GM23338 (cell line): ENCODE results near the gene ZNF804A. TPM values are rescaled to one million over a fixed set of nuclear protein-coding genes. Genes with fewer than 3 reads are reported as not detected.

Experiments used
- ATAC-seq: fragments of 200-7000 bp; cut with Tn5 transposase; 3 replicates; pipeline ENCODE4 v1.9.1; 2020
- DNase-seq: peaks from one replicate; pipeline ENCODE4 v3.0.0-alpha.2; 2015; ENCODE audit warnings: low spot score
- H2AFZ ChIP-seq: fragments of 200-600 bp; sonication (generic); 2 replicates; pipeline ENCODE4 v1.8.0; 2016; ENCODE audit warnings: antibody characterized with exemption, mild to moderate bottlenecking, moderate library complexity
- H3F3A ChIP-seq: fragments of 200-600 bp; sonication (generic); replicated peaks from 2 replicates; pipeline ENCODE4 v1.8.0; 2017; ENCODE audit warnings: antibody characterized with exemption, mixed run types, low read depth
- H3K27ac ChIP-seq: fragments of 200-600 bp; sonication (generic); 2 replicates; pipeline ENCODE4 v1.6.1; 2016; ENCODE audit warnings: low read depth
- H3K27me3 ChIP-seq: fragments of 200-600 bp; sonication (generic); 2 replicates; pipeline ENCODE4 v1.8.0; 2016; ENCODE audit warnings: mild to moderate bottlenecking, mixed run types, moderate library complexity; ENCODE audit not compliant: insufficient read depth
- H3K36me3 ChIP-seq: fragments of 200-600 bp; sonication (generic); 2 replicates; pipeline ENCODE4 v1.8.0; 2016; ENCODE audit warnings: mild to moderate bottlenecking; ENCODE audit not compliant: insufficient read depth
- H3K4me1 ChIP-seq: fragments of 200-600 bp; sonication (generic); 2 replicates; pipeline ENCODE4 v1.8.0; 2016; ENCODE audit warnings: mild to moderate bottlenecking, moderate library complexity; ENCODE audit not compliant: insufficient read depth
- H3K4me2 ChIP-seq: fragments of 200-600 bp; sonication (generic); 2 replicates; pipeline ENCODE4 v1.7.1; 2017; ENCODE audit warnings: mixed run types
- H3K4me3 ChIP-seq: fragments of 200-600 bp; sonication (generic); 2 replicates; pipeline ENCODE4 v1.6.1; 2016; ENCODE audit warnings: mixed run types
- H3K79me2 ChIP-seq: fragments of 200-600 bp; sonication (generic); replicated peaks from 2 replicates; pipeline ENCODE4 v1.8.0; 2017; ENCODE audit warnings: mild to moderate bottlenecking; ENCODE audit not compliant: insufficient read depth
- H3K9me2 ChIP-seq: fragments of 200-600 bp; sonication (generic); 2 replicates; pipeline ENCODE4 v1.8.0; 2017; ENCODE audit not compliant: insufficient read depth
- H4K20me1 ChIP-seq: fragments of 200-600 bp; sonication (generic); replicated peaks from 2 replicates; pipeline ENCODE4 v1.8.0; 2017; ENCODE audit warnings: mild to moderate bottlenecking; ENCODE audit not compliant: insufficient read depth
- H3K27ac Mint-ChIP-seq: 2 replicates; pipeline ENCODE4 v1.8.0; 2020; ENCODE audit warnings: inconsistent platforms, mild to moderate bottlenecking, moderate library complexity, mixed read lengths
- H3K27me3 Mint-ChIP-seq: 3 replicates; pipeline ENCODE4 v1.8.0; 2022; ENCODE audit warnings: low read depth, mild to moderate bottlenecking, moderate library complexity, mixed read lengths, inconsistent platforms; ENCODE audit not compliant: insufficient read depth, poor library complexity
- H3K36me3 Mint-ChIP-seq: 3 replicates; pipeline ENCODE4 v1.8.0; 2021; ENCODE audit warnings: low read depth, mild to moderate bottlenecking, inconsistent platforms, moderate library complexity, mixed read lengths
- H3K4me1 Mint-ChIP-seq: 3 replicates; pipeline ENCODE4 v1.8.0; 2020; ENCODE audit warnings: mild to moderate bottlenecking, inconsistent platforms, mixed read lengths
- H3K4me3 Mint-ChIP-seq: 3 replicates; pipeline ENCODE4 v1.8.0; 2021; ENCODE audit warnings: moderate library complexity, mild to moderate bottlenecking, inconsistent platforms, mixed read lengths
- H3K9me3 Mint-ChIP-seq: 3 replicates; pipeline ENCODE4 v1.8.0; 2020; ENCODE audit warnings: moderate library complexity, mild to moderate bottlenecking, inconsistent platforms, mixed read lengths
- CTCF ChIP-seq, 2 experiments: fragments of 200-600 bp in 1 of 2; sonication (generic) in 1 of 2; conservative IDR thresholded peaks; 2 replicates each; pipeline versions ENCODE4 v1.5.1 to v1.6.1; 2016 to 2017; ENCODE audit warnings: antibody characterized with exemption in 2 of 2, low read depth in 2 of 2, mild to moderate bottlenecking in 2 of 2, moderate library complexity in 1 of 2
- ETS1 ChIP-seq: IDR thresholded peaks from 2 replicates; pipeline ENCODE4 v1.6.1; 2016; ENCODE audit warnings: antibody characterized with exemption
- JUNB ChIP-seq: IDR thresholded peaks from one replicate; pipeline ENCODE4 v1.6.1; 2016; ENCODE audit warnings: antibody characterized with exemption; ENCODE audit not compliant: unreplicated experiment
- NANOG ChIP-seq: IDR thresholded peaks from 2 replicates; pipeline ENCODE4 v1.6.1; 2016; ENCODE audit warnings: antibody characterized with exemption, borderline replicate concordance
- REST ChIP-seq: IDR thresholded peaks from one replicate; pipeline ENCODE4 v1.6.1; 2018; ENCODE audit warnings: antibody characterized with exemption; ENCODE audit not compliant: unreplicated experiment
- STAT1 ChIP-seq: IDR thresholded peaks from one replicate; pipeline ENCODE4 v1.6.1; 2016; ENCODE audit warnings: antibody characterized with exemption; ENCODE audit not compliant: unreplicated experiment
- ZNF331 ChIP-seq: fragments of 250-450 bp; sonication (Bioruptor Pico); IDR thresholded peaks from 2 replicates; pipeline ENCODE4 v1.5.0; 2020; ENCODE audit warnings: low read depth, mild to moderate bottlenecking, moderate library complexity
- polyA plus RNA-seq: library from polyadenylated mRNA; unstranded; fragments of >200 nt; fragmentation: Nextera tagmentation; extraction: Ambion mirVana; gene quantifications from 2 replicates; pipeline ENCODE4 v1.2.1, GENCODE V29; 2016
- total RNA-seq: library from RNA; depleted of rRNA; stranded (reverse); fragments of >200 nt; shearing (Covaris generic); gene quantifications from 2 replicates; pipeline ENCODE4 v1.2.3, GENCODE V29; 2014

ZNF804A gene
- total and polyA plus RNA-seq, 2 experiments from 2014 or later, result not detected

- peak; percentile 67 for ATAC-seq
- H3F3A ChIP-seq, result no peaks in the 10 kb centered on the region
- H3K27ac Mint-ChIP-seq, result 0 out of 2 replicates have a peak overlapping the region, but pooled peaks have one; percentile 41
Observed at GRCh38 chr2:184834699-184835397, 236.5 kb downstream of the ZNF804A start.

More at GRCh38 chr2:184834699-184835397, 236.5 kb downstream of the ZNF804A start:
- TF ChIP-seq CTCF (conservative IDR thresholded peaks at IDR 0.05; ENCODE audit: low read depth in 2 of 2) (no peak), NANOG (no peak), ETS1 (no peak), STAT1 (no peak), JUNB (no peak), ZNF331 (no peak), REST (no peak)
- no peak for DNase-seq
- H3K36me3 Mint-ChIP-seq, result no peaks in the 10 kb centered on the region
- Histone ChIP-seq H3K36me3 (no peaks in the 10 kb centered on the region), H3K27me3 (no peaks in the 10 kb centered on the region), H3K4me2 (no peak overlapping the region; the same call in 1 of the 2 replicates), H3K4me3 (no peak overlapping the region), H3K27ac (no peak overlapping the region), H3K4me1 (peaks cover 20% of the 10 kb centered on the region), H4K20me1 (no peaks in the 10 kb centered on the region), H2AFZ (no peak overlapping the region), H3K79me2 (no peaks in the 10 kb centered on the region), H3K9me2 (peaks cover 2% of the 10 kb centered on the region; the same call in 1 of the 2 replicates)
- H3K27me3 Mint-ChIP-seq, result no peaks in the 10 kb centered on the region
- peaks cover 46% of the 10 kb centered on the region for H3K4me1 Mint-ChIP-seq
- no peaks in the 10 kb centered on the region for H3K9me3 Mint-ChIP-seq
- no peak overlapping the region for H3K4me3 Mint-ChIP-seq
